Ramos (cell line): ENCODE measurements around the gene TRIM17.

ENCODE experiments used
- in situ Hi-C: fragments of 300-500 bp; cut with MboI; formaldehyde crosslinking; loops from one replicate; pipeline ENCODE4 v1.14.3; 2022; ENCODE audit warnings: low sequenced_read_pairs; ENCODE audit not compliant: unreplicated experiment

The TRIM17 gene

DNA sequence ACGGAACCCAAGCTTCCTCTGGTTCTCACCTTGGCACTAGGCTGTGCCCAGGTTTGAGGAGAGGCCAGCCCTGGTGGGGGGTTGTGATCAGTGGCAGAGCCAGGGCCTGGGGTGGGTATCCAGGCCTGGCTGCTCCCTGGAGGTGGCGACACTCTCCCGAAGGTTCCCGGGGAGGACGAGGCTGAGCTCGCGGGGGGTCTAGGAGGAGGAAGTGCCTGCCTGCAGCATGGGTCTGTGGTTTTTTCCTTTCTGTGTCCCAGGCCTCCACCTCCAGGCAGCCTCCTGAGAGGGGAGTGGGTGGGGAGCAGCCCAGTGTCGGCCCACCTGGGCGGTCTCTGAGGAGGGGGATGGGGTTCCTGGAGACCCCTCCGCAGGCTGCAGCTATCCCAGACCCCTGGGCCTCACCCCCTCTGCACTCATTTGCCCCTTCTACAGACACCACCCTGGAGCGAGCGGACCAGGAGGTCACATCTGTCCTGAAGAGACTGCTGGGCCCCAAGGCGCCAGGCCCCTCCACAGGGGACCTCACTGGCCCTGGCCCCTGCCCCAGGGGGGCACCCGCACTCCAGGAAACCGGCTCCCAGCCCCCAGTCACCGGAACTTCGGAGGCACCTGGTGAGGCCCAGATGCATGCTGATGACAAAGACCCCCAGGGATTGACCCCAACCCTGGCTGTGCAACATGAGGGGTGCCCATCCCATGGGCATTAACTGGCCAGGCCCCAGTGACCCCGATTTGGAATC lies 54.3 kb downstream of the TRIM17 start:
- in situ Hi-C loops, result no loop called here

DNA sequence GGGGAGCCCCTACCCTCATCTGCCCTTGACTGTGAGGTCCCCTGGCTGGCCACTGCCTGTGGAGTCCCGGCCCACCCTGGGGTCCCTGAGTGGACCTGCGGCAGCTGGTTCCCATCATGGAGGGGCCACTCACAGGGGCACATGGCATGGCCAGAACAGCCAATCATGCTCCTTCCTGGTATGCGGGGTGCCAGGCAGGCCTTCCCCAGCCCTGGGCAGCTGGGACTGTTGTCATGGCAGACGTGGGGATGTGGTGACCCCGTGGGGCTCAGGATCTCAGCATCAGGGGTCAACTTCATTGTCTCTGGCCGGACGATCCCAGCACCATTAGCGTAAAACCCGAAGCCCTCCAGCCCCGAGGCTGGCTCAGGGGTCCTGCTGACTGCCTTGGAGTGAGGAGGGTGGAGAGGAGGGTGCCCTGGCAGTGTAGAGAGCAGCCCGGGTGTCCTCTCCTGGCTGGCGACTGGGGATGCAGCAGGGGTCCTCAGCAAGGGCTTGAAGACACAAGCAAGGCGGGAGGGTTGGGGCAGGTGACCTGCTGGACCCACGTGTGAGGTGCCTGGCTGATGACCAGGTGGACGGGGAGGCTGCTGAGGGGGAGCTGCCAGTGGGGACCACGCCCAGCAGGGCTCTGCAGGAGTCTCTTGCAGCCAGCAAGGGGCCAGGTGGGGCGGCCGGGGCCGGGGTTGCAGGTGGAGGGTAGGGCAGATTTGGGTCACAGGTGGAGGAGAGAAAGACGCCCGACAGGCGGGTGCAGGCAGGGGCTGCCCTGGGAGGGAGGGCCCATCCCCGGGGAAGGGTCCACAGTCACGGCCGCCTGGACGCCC lies 55.1 kb downstream of the TRIM17 start:
- in situ Hi-C loops, result no loop called here

DNA sequence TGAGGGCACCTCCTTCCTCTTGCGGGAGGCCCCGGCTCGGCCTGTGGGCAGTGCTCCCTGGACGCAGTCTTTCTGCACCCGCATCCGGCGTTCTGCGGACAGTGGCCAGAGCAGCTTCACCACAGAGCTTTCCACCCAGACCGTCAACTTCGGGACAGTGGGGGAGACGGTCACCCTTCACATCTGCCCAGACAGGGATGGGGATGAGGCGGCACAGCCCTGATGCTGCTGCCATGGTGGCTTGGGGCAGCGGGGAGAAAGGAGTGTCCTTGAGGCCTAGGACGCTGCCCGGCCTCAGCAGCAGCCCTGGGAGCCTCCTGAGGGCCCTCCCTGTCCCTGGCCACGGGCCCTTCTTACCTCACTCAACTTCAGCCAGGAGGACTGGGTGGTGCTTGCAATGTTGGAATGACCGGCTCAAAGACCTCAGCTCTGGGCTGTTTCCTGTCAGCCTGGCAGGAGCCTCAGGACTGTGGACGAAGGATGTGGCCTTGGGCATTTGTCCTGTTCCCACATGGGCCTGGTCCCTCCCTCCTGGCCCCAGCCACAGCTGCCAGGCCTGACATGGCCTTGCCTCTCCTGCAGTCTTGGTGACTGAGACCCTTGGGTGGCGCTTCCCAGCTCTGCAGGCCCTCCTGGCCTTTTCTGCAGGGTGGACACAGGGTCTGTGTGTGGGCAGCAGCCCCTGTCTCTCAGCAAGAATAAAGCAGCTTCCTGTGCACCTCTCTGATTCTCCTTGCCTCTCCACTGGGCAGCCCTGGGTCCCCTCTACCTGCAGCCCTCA lies 55.9 kb downstream of the TRIM17 start:
- in situ Hi-C loops, result no loop called here

DNA sequence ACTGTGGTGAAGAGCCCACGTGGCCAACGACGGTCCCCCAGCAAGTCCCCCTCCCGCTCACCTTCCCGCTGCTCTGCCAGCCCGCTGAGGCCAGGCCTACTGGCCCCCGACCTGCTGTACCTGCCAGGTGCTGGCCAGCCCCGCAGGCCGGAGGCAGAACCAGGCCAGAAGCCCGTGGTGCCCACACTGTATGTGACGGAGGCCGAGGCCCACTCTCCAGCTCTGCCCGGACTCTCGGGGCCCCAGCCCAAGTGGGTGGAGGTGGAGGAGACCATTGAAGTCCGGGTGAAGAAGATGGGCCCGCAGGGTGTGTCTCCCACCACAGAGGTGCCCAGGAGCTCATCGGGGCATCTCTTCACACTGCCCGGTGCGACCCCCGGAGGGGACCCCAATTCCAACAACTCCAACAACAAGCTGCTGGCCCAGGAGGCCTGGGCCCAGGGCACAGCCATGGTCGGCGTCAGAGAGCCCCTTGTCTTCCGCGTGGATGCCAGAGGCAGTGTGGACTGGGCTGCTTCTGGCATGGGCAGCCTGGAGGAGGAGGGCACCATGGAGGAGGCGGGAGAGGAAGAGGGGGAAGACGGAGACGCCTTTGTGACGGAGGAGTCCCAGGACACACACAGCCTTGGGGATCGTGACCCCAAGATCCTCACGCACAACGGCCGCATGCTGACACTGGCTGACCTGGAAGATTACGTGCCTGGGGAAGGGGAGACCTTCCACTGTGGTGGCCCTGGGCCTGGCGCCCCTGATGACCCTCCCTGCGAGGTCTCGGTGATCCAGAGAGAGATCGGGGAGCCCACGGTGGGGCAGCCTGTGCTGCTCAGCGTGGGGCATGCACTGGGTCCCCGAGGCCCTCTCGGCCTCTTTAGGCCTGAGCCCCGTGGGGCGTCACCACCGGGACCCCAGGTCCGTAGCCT lies 56.8 kb downstream of the TRIM17 start:
- in situ Hi-C loops, result no loop called here

DNA sequence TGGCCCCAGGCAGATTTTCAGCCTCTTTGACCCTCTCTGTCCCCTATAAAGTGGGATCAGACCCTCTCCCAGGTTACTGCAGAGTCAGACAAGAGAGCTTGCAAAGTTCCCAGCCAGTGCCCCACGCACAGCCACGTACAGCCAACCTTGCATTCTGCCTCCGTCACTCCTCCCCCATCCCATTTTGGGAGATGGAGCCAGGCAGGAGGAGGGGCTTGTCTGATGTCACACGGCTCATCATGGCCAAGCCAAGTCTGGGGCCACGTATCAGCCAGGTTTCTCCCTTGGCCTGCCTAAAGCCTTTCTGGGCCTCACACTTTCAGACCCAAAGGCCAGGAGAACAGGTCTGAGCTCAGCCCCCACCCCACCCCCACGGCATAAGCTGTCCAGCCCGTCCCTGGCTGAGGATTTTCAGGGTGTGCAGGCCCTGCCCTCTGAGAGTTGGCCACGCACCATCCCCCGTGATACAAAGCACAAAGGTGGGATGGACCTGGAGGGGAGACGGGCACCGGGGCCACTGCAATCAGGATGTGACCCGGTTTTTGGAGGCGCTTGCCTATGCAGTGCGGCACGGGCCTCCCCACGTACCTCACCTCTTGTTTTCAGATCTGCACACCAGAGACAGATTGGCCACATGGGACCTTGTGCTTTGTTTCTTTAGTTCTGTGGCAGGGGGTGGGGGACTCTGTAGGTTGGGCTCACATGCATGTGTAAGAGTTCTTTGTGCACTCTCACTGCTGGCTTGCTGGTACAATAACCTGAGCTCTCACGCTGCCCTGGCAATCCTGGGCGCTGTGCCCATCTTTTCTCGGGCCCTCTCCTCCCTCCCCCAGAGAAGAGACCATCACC lies 57.7 kb downstream of the TRIM17 start:
- in situ Hi-C loops, result no loop called here

- in situ Hi-C loops, result no loop called here
Measured at GRCh38 chr1:228358039-228358763, 58.5 kb downstream of the TRIM17 start.
